Measurements from ENCODE around the gene HOXA9. TPM values are rescaled to one million over a fixed set of nuclear protein-coding genes. Genes with fewer than 3 reads are reported as not detected.

HOXA9 gene
- polyA plus RNA-seq, 2 of the 4 experiments (the other 2 are of a cell fraction) = 1.4 TPM

DNA sequence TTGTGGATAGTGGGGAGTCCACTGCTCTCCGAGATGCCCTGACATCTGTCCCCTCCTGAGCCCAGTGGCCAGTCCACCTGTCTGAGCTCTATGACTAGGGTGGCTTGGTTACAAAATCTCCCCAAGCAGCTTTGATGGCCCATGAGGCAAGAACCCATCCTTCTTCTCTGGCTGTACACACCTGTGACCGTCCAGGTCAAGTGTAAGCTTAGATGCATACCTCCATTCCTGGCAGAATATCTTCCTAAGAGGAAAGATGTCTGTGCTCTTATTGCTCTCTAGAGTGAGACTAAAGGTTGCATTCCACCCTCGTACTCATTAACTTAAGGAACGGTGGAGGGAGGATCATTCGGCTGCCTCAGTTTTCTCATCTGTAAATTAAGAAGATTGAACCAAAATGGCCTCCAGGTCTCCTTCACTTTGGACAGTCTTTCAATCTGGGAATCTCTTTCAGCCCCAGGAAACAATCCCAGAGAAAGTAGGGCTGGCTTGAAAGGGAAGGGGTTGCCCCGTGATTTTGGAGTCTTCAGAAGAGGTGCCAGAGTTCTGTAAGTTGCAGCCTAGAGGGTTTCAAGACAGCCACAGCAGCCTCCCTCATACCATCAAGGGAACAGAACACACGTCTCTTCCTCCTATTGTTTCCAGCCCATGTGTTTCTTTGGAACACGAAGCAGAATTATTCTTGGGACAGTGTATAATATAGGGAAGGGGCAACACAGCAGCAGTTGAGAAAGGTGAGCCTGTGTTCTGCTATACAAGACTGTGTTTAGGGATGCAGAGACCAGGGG is 40.2 kb downstream of the HOXA9 start:
- ChIA-PET CTCF (interaction anchor here (1.2 kb wide), 1 partner anchor 1231 kb away, joined by 3 read pairs; no protein-coding TSS in a partner anchor), POLR2A (no interaction called here)
- H3K4me3 ChIP-seq = no peak overlapping the region
- TF ChIP-seq, protein P1, sequence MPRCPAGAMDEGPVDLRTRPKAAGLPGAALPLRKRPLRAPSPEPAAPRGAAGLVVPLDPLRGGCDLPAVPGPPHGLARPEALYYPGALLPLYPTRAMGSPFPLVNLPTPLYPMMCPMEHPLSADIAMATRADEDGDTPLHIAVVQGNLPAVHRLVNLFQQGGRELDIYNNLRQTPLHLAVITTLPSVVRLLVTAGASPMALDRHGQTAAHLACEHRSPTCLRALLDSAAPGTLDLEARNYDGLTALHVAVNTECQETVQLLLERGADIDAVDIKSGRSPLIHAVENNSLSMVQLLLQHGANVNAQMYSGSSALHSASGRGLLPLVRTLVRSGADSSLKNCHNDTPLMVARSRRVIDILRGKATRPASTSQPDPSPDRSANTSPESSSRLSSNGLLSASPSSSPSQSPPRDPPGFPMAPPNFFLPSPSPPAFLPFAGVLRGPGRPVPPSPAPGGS (IDR thresholded peaks at IDR 0.05) = no peak
- TF ChIP-seq RAD21 (conservative IDR thresholded peaks at IDR 0.05 in 1 of 2, IDR thresholded peaks at IDR 0.05 in 1 of 2) = no peak
- TF ChIP-seq CHD2 (IDR thresholded peaks at IDR 0.05; ENCODE audit: low read length, partially characterized antibody) = no peak
- TF ChIP-seq, protein P2, sequence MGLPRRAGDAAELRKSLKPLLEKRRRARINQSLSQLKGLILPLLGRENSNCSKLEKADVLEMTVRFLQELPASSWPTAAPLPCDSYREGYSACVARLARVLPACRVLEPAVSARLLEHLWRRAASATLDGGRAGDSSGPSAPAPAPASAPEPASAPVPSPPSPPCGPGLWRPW (IDR thresholded peaks at IDR 0.05) = no peak
- TF ChIP-seq, protein P3, sequence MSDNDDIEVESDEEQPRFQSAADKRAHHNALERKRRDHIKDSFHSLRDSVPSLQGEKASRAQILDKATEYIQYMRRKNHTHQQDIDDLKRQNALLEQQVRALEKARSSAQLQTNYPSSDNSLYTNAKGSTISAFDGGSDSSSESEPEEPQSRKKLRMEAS (IDR thresholded peaks at IDR 0.05) = no peak
- no peak for TF ChIP-seq RFX5 (IDR thresholded peaks at IDR 0.05)
- TF ChIP-seq GATA3 (IDR thresholded peaks at IDR 0.05; ENCODE audit: borderline replicate concordance) = no peak
- TF ChIP-seq KDM1A (IDR thresholded peaks at IDR 0.05; ENCODE audit: low read depth) = no peak
- FAIRE-seq (no peak), ATAC-seq (no peak), DNase-seq (ENCODE audit: low read depth in 1 of 2, low spot score in 1 of 2) (no peak)
- peaks cover 21% of the 10 kb centered on the region for H3K4me1 ChIP-seq
- 82% methylated on average over 8 of the region's 8 CpGs for WGBS (ENCODE audit: missing lambda C conversion rate)
- no peaks in the 10 kb centered on the region for H3K9me3 ChIP-seq
- 0 out of 6 replicates have a peak overlapping the region, but pooled peaks of 1 of the 2 experiments have one; percentile 4 for H3K27ac ChIP-seq
- no peak overlapping the region for H3K4me2 ChIP-seq

DNA sequence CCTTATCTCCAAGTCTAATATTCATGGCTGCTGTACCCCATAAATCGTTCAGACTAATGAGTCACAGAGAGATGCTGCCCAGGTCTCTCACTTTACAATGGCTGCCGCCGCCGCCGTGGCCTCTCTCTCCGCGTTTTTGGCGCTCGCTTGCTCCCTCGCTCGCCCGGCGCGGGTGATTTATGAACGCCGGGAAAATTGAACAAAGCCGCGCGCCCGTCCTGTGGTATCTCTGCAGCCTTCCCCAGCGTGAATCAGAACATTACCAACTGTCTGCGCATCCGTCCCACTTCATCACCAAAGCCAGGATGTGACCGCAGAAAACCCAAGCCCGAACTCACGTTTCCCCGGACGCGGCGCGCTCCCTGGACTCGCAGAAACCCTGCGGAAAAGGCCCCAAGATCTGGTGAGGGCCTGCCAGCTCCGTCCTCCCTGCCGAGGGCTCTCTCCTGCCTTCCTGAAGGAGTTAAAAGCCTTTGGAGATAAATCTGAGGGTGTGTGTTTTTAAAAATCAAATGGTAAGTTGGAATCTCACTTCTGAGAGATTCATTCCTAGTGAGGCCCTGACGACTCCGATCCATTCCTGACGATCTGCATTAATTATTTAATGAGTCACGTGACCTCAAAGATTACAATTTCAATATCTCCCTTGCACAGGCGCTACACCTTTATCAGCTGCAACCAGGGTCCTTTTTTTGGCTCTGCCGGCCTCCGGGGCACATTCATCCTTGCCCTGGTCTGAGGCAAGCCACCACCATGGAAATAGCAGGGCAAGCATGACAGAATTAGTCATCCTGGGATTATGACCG is 41.0 kb downstream of the HOXA9 start:
- H3K27ac ChIP-seq = no peak overlapping the region
- ATAC-seq = no peak
- peaks cover 29% of the 10 kb centered on the region for H3K4me1 ChIP-seq
- CTCF ChIA-PET = interaction anchor here (0.6 to 1.2 kb wide), 3 partner anchors 10 to 1230 kb away, joined by 3 read pairs; no protein-coding TSS in a partner anchor
- no peak overlapping the region for H3K4me2 ChIP-seq
- no peak for DNase-seq (ENCODE audit: low read depth in 1 of 2, low spot score in 1 of 2)
- no peak overlapping the region for H3K4me3 ChIP-seq
- TF ChIP-seq TFCP2L1 (CRISPR knock-in tag; IDR thresholded peaks at IDR 0.05) (no peak), ZNF302 (CRISPR knock-in tag; IDR thresholded peaks at IDR 0.05) (no peak), CBX2 (IDR thresholded peaks at IDR 0.05; ENCODE audit: borderline replicate concordance, low read depth) (no peak), ZC3H11A (IDR thresholded peaks at IDR 0.05) (no peak), EHMT2 (IDR thresholded peaks at IDR 0.05; ENCODE audit: low read depth) (no peak), HOXB13 (CRISPR knock-in tag; IDR thresholded peaks at IDR 0.05; ENCODE audit: low read depth) (no peak), CHD4 (IDR thresholded peaks at IDR 0.05; ENCODE audit: borderline replicate concordance) (no peak), HDAC2 (IDR thresholded peaks at IDR 0.05) (no peak), BHLHE40 (IDR thresholded peaks at IDR 0.05; ENCODE audit: low read depth, low read length) (no peak), CHD2 (IDR thresholded peaks at IDR 0.05; ENCODE audit: low read length, partially characterized antibody) (no peak), POLR2AphosphoS2 (conservative IDR thresholded peaks at IDR 0.05; ENCODE audit: low read length) (no peak), SREBF2 (IDR thresholded peaks at IDR 0.05) (no peak), ZFP36 (IDR thresholded peaks at IDR 0.05; ENCODE audit: borderline replicate concordance, partially characterized antibody) (no peak), PHF8 (IDR thresholded peaks at IDR 0.05; ENCODE audit: borderline replicate concordance, low read depth) (no peak), ESRRA (IDR thresholded peaks at IDR 0.05; ENCODE audit: borderline replicate concordance, low read length) (no peak), MAFK (IDR thresholded peaks at IDR 0.05; ENCODE audit: partially characterized antibody) (no peak)
- TF ChIP-seq, protein P4, sequence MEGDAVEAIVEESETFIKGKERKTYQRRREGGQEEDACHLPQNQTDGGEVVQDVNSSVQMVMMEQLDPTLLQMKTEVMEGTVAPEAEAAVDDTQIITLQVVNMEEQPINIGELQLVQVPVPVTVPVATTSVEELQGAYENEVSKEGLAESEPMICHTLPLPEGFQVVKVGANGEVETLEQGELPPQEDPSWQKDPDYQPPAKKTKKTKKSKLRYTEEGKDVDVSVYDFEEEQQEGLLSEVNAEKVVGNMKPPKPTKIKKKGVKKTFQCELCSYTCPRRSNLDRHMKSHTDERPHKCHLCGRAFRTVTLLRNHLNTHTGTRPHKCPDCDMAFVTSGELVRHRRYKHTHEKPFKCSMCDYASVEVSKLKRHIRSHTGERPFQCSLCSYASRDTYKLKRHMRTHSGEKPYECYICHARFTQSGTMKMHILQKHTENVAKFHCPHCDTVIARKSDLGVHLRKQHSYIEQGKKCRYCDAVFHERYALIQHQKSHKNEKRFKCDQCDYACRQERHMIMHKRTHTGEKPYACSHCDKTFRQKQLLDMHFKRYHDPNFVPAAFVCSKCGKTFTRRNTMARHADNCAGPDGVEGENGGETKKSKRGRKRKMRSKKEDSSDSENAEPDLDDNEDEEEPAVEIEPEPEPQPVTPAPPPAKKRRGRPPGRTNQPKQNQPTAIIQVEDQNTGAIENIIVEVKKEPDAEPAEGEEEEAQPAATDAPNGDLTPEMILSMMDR (IDR thresholded peaks at IDR 0.05) = no peak
- TF ChIP-seq, protein P5, sequence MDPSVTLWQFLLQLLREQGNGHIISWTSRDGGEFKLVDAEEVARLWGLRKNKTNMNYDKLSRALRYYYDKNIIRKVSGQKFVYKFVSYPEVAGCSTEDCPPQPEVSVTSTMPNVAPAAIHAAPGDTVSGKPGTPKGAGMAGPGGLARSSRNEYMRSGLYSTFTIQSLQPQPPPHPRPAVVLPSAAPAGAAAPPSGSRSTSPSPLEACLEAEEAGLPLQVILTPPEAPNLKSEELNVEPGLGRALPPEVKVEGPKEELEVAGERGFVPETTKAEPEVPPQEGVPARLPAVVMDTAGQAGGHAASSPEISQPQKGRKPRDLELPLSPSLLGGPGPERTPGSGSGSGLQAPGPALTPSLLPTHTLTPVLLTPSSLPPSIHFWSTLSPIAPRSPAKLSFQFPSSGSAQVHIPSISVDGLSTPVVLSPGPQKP (IDR thresholded peaks at IDR 0.05; ENCODE audit: low read depth, low read length) = no peak
- WGBS (ENCODE audit: missing lambda C conversion rate) = 96% methylated on average over 43 of the region's 43 CpGs
- POLR2A ChIA-PET = no interaction called here
- FAIRE-seq = no peak
- H3K9me3 ChIP-seq = no peaks in the 10 kb centered on the region

Measured in A549 (cell line).